Stimulated activated CD4-positive, alpha-beta T cell treated with anti-CD3 and anti-CD28 coated beads, Interleukin-4, amount 100 ng/mL, for 48 hours (primary cell): ENCODE measurements around the gene NCAPG2.

ENCODE experiments used
- DNase-seq, 2 donors: peaks; one replicate each; pipeline ENCODE4 v3.0.0-alpha.2; 2020; ENCODE audit warnings: low read depth in 2 of 2

NCAPG2 gene

GRCh38 chr7:158704524-158705233, at the start of gene NCAPG2:
Gene NCAPG2 (minus strand): TSS chr7:158704804. CDS start chr7:158701899, 2,905 bp downstream.
- DNase-seq = peak; percentile 98

- DNase-seq = no peak
Measured at GRCh38 chr7:158753900-158754299, 49.3 kb upstream of the NCAPG2 start.

GRCh38 chr7:158751751-158752150, 47.1 kb upstream of the NCAPG2 start:
- DNase-seq = no peak

GRCh38 chr7:158751199-158751598, 46.6 kb upstream of the NCAPG2 start:
- no peak for DNase-seq

- DNase-seq = no peak
Measured at GRCh38 chr7:158750702-158751101, 46.1 kb upstream of the NCAPG2 start.

- no peak for DNase-seq
Measured at GRCh38 chr7:158749396-158749795, 44.8 kb upstream of the NCAPG2 start.

- DNase-seq = no peak
Measured at GRCh38 chr7:158748335-158748734, 43.7 kb upstream of the NCAPG2 start.

- no peak for DNase-seq
Measured at GRCh38 chr7:158747408-158747807, 42.8 kb upstream of the NCAPG2 start.

- DNase-seq = no peak
Measured at GRCh38 chr7:158746957-158747356, 42.4 kb upstream of the NCAPG2 start.

GRCh38 chr7:158745057-158745715, 40.6 kb upstream of the NCAPG2 start:
- DNase-seq = no peak

GRCh38 chr7:158744070-158744469, 39.5 kb upstream of the NCAPG2 start:
- no peak for DNase-seq

- no peak for DNase-seq
Measured at GRCh38 chr7:158743219-158743618, 38.6 kb upstream of the NCAPG2 start.

- DNase-seq = no peak
Measured at GRCh38 chr7:158742065-158742821, 37.6 kb upstream of the NCAPG2 start.

GRCh38 chr7:158741294-158741666, 36.7 kb upstream of the NCAPG2 start:
- no peak for DNase-seq

- DNase-seq = no peak
Measured at GRCh38 chr7:158740657-158741293, 36.2 kb upstream of the NCAPG2 start.

GRCh38 chr7:158740013-158740656, 35.5 kb upstream of the NCAPG2 start:
- DNase-seq = no peak

- DNase-seq = no peak
Measured at GRCh38 chr7:158738841-158739240, 34.2 kb upstream of the NCAPG2 start.

GRCh38 chr7:158737064-158737695, 32.6 kb upstream of the NCAPG2 start:
- no peak for DNase-seq

GRCh38 chr7:158735935-158736334, 31.3 kb upstream of the NCAPG2 start:
- no peak for DNase-seq

- DNase-seq = no peak
Measured at GRCh38 chr7:158734861-158735260, 30.3 kb upstream of the NCAPG2 start.

GRCh38 chr7:158733775-158734494, 29.3 kb upstream of the NCAPG2 start:
- DNase-seq = no peak
